H1 (cell line): ENCODE results near the gene VIPR1.

Source experiments
- CHD7 ChIP-seq: fragments of 300-600 bp; sonication (generic); IDR thresholded peaks from 2 replicates; pipeline ENCODE4 v1.7.1; 2012; ENCODE audit warnings: low read length, moderate library complexity, mild to moderate bottlenecking, inconsistent platforms; ENCODE audit not compliant: insufficient replicate concordance
- EP300 ChIP-seq, 2 experiments: IDR thresholded peaks; 1 replicate in 1 of 2; 2 replicates in 1 of 2; pipeline ENCODE4 v1.6.1; 2011 to 2012; ENCODE audit warnings: low read depth in 2 of 2, low read length in 2 of 2, mild to moderate bottlenecking in 2 of 2, borderline replicate concordance in 1 of 2, inconsistent platforms in 1 of 2, moderate library complexity in 1 of 2
- NRF1 ChIP-seq: IDR thresholded peaks from 2 replicates; pipeline ENCODE4 v1.6.1; 2011; ENCODE audit warnings: mild to moderate bottlenecking, low read depth, low read length, improper control_type of control experiment
- POLR2AphosphoS5 ChIP-seq: IDR thresholded peaks from 2 replicates; pipeline ENCODE4 v1.6.1; 2011; ENCODE audit warnings: low read depth, low read length
- RFX5 ChIP-seq: IDR thresholded peaks from 2 replicates; pipeline ENCODE4 v1.6.1; 2011; ENCODE audit warnings: low read depth, low read length, improper control_type of control experiment, borderline replicate concordance
- TF ChIP-seq, protein P1 (sequence below), 3 experiments: IDR thresholded peaks; 1 replicate in 2 of 3; 2 replicates in 1 of 3; pipeline versions ENCODE4 v1.5.1 to v1.6.1; 2011; ENCODE audit warnings: low read length in 3 of 3, mild to moderate bottlenecking in 3 of 3, inconsistent platforms in 2 of 3, low read depth in 1 of 3, moderate library complexity in 1 of 3; ENCODE audit not compliant: insufficient read depth in 1 of 3; ENCODE audit errors: control extremely low read depth in 1 of 3

- TF ChIP-seq NRF1, result no peak
- no peak for TF ChIP-seq EP300 (IDR thresholded peaks at IDR 0.05; ENCODE audit: borderline replicate concordance in 1 of 2, low read depth in 2 of 2, low read length in 2 of 2)
- no peak for TF ChIP-seq CHD7
- no peak for TF ChIP-seq POLR2AphosphoS5
- no peak for TF ChIP-seq RFX5
- TF ChIP-seq, protein P1, sequence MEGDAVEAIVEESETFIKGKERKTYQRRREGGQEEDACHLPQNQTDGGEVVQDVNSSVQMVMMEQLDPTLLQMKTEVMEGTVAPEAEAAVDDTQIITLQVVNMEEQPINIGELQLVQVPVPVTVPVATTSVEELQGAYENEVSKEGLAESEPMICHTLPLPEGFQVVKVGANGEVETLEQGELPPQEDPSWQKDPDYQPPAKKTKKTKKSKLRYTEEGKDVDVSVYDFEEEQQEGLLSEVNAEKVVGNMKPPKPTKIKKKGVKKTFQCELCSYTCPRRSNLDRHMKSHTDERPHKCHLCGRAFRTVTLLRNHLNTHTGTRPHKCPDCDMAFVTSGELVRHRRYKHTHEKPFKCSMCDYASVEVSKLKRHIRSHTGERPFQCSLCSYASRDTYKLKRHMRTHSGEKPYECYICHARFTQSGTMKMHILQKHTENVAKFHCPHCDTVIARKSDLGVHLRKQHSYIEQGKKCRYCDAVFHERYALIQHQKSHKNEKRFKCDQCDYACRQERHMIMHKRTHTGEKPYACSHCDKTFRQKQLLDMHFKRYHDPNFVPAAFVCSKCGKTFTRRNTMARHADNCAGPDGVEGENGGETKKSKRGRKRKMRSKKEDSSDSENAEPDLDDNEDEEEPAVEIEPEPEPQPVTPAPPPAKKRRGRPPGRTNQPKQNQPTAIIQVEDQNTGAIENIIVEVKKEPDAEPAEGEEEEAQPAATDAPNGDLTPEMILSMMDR (IDR thresholded peaks at IDR 0.05; ENCODE audit: control extremely low read depth in 1 of 3, insufficient read depth in 1 of 3, low read depth in 1 of 3, low read length in 3 of 3), result no peak
Measured at GRCh38 chr3:42504334-42505127, 2.1 kb downstream of the VIPR1 start.
